Measurements from ENCODE around the gene CXCL10.
"Not testable (repeated sequence)": the region's sequence is repeated elsewhere in the genome, so short reads cannot be mapped to it uniquely, and the experiment has no call there.

The CXCL10 gene

DNA sequence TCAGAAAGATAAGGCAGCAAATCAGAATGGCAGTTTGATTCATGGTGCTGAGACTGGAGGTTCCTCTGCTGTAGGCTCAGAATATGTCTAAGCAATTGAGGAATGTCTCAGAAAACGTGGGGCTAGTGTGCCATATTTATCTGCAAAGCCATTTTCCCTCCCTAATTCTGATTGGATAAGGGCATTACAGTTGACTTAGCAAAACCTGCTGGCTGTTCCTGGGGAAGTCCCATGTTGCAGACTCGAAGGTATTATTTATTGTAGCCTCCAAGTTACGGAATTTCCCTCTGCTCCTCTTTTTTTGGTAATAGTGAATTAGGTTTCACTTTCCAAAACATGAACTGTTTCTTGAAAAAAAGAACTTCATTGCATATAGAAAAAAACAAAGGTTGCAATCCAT lies at the start of gene CXCL10:
CXCL10 (minus strand) TSS at position 109 of the 400 bp plus-strand sequence; CDS start at position 43, 66 bp downstream.
- DNase-seq, result peak; percentile 97

DNA sequence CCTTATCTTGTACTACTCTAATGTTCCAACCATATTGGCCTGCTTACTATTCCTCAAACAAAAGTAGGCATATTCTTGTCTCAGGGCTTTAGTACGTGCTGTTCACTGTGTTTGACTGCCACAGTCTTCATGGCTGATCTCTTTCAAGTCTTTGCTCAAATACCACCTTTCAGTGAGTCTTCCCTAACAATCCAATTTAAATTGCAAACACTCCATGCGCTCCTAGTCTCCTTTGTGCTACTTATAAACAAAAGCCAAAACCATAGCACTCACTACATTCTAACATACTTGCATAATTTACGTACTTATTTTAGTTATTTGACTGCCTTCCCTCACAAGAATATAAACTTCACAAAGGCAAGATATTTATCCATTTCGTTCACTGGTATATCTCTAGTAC lies 49.5 kb upstream of the CXCL10 start:
- DNase-seq, result no peak

DNA sequence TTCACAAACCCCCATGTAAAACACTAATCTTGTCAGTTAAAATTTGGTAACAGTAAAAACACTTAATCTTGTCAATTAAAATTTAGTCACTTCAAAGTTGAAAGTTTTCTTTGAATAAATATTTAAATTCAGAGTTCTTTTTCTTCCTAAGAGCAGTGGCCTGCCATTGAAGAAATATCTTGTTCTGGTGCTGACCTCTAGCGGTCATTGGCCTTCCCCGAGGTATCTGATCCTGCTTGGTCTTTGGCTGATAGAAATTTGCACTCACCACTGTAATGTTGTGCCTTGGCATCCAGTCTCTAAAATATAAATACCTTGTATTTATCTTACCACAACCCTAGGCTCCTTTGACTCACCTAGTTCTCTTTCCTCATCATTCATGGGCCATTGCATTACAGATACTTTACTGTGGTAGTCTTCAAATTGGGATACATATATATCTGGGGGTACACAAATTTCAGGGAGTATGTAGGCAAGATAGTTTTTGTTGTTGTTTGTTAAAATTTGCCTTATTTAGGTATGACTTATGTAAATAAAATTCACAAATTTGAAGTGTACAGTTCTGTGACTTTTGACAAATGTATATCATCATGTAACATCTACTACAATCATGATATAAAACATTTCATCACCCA lies 44.5 kb upstream of the CXCL10 start:
- DNase-seq, result peak; percentile 86

GRCh38 chr4:76066546-76066945 lies 43.2 kb upstream of the CXCL10 start:
- DNase-seq, result no peak

DNA sequence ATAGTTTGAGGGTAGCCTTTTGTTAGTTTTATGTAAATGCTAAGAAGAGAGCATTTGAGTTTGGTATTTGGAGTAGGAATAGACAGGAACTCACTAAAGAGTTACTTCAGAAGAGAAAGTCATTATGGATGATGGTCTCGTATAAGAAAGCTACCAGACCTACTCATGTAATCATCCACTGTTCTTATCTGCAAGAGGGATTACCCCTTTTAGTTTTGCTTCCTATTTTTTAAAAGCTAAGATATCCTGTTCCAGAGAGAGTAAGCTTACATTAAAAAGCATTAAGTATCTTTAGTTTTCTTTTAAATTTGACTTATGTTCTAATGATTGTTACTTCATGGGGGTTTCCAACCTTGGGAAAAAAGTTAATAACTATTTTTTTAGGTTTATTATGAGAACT lies 38.7 kb upstream of the CXCL10 start:
- DNase-seq, result peak; percentile 88

DNA sequence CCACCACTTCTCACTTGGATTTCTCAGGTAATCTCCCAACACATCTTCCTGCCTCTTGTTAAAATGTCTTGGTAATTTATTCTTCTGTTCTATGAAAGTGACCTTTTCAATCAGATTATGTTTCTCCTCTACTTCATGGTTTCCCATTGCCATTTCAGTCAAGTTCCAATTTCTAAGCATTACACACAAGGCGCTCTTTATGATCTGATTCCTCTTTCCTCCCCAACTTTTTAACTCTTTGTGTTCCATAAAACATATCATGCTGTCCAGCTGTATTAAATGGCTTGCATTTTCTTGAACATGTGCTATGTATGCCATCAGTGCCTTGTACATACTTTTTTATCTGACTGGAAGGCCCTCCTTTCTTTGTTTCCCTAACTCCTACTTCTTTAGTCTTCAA lies 38.1 kb upstream of the CXCL10 start:
- DNase-seq, result no peak

- peak; percentile 53 for DNase-seq
These were observed 37.2 kb upstream of the CXCL10 start for GRCh38 chr4:76060506-76060905.

GRCh38 chr4:76059750-76060149 lies 36.5 kb upstream of the CXCL10 start:
- peak; percentile 90 for DNase-seq

DNA sequence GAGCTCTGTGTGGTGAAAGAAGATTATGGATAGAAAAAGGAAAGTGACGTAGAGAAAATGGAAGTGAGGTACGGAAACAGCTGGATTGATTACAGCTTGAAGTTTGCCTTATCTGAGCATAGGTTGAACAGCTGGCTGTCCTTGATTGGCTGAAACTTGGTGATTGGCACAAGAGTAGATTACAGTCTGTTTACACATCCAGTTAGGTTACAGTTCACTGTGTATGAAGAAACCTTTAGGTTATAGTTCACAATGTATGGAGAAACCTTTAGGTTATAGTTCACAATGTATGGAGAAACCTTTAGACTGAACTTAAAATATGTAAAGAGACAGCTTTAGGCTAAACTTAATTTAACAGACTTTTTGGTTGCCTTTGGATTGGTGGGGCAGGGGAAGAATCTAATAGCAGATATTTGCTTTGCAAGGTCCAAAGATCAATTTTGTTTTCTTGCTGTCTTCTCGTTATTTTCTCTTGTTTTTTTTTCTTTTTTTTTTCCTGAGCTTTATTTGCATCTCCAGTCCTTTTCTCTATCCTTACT lies 35.7 kb upstream of the CXCL10 start:
- DNase-seq, result peak; percentile 57

DNA sequence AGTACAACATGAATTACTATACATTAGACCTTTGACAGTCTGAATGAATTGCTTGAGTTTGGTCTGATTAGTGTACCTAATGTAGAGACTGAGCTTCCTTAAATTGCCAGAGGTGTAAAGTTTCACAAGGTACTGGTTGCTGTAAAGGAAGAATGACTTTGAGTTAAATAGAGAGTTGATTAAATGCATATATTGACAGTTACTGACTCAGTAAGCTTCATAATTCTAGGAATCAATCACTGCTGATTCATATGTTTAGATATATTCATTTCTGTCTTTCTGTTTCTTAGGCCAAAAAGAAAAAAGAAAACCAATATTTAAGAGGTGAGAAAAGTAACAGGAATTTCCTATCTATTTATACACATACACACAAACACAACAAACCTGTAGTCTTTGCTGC lies 35.0 kb upstream of the CXCL10 start:
- no peak for DNase-seq

GRCh38 chr4:76055421-76055820 lies 32.1 kb upstream of the CXCL10 start:
- no peak for DNase-seq

- no peak for DNase-seq
These were observed 31.7 kb upstream of the CXCL10 start for GRCh38 chr4:76055016-76055415.

- no peak for DNase-seq
These were observed 30.4 kb upstream of the CXCL10 start for GRCh38 chr4:76053730-76054129.

DNA sequence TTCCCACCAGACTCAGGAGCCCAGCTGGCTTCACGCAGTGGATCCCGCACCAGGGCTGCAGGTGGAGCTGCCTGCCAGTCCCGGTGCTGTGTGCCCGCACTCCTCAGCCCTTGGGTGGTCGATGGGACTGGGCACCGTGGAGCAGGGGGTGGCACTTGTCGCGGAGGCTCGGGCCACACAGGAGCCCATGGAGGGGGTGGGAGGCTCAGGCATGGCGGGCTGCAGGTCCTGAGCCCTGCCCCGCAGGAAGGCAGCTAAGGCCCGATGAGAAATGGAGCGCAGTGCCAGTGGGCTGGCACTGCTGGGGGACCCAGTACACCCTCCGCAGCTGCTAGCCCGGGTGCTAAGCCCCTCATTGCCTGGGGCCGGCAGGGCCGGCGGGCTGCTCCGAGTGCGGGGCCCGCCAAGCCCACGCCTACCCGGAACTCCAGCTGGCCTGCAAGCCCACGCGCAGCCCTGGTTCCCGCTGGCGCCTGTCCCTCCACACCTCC lies 27.3 kb upstream of the CXCL10 start:
- not testable (repeated sequence) for DNase-seq

GRCh38 chr4:76049860-76050416 lies 26.6 kb upstream of the CXCL10 start:
- not testable (repeated sequence) for DNase-seq

DNA sequence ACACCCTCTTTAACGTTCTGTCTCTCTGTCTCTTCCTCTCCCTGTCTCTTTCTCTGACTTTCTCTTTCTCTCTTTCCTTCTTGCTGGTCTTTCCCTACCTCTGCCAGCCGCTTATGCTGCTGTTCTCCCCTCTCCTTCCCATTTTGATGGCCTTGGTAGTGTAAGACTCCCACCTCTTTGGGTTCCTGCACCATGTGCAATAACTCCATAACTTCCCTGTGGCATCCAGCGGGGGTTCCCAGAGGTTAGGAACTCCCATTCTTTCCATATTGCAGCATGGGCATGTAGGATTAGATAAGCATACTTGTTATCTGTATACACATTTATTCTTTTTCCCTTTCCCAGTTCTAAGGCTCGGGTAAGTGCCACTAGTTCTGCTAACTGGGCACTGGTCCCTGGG lies 21.4 kb upstream of the CXCL10 start:
- not testable (repeated sequence) for DNase-seq

GRCh38 chr4:76043306-76043705 lies 20.0 kb upstream of the CXCL10 start:
- DNase-seq, result not testable (repeated sequence)

GRCh38 chr4:76042241-76042998 lies 19.1 kb upstream of the CXCL10 start:
- DNase-seq, result not testable (repeated sequence)

DNA sequence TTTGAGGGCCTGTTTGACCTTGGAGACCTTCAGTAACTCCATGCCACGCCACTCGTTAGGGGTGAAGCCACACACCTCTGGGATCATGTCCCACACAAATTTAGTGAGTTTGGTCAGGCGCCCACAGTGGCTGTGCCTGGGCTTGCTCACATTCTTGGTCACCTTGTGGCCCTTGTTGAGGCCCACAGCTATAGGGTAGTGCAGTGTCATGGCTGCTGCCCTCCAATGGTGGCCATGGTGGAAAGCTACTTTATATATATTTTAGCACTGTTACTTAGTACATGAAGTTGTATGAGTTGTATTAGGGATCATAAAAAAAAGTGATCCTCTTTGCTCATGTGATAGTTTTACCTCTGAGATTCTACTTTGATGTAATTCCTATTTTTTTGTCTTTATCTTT lies 13.6 kb upstream of the CXCL10 start:
- no peak for DNase-seq

DNA sequence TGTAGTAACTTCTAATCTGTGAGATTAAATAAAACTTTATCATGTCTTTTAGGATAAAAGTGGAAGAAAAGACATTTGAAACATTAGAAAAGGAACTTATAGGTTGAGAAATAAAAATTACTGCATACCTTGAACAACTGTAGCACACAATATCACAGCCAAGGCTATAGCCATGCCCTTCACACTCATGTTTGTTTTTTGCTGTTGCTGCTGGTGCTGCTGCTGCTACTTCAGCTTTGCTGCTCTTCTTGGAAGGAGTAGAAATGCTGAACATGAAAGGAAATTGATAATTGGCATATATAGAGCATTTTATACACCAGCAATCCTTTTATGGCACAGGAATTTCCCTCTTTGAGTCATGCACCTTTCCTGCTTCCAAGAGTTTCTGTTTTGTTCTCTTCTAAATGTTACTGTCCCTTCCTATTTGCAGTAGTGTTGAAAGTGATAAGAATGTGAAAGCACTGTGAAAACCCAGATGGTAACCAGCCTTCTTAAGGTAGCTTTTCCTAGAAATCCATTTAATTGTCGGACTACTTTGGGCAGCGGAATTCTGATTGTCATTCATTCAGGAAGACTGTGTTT lies 12.6 kb upstream of the CXCL10 start, which contains the start of gene CXCL11:
CXCL11 (minus strand) TSS at position 272 of the 582 bp plus-strand sequence; CDS start at position 189, 83 bp downstream.
- peak; percentile 84 for DNase-seq

GRCh38 chr4:76035141-76035540 lies 11.8 kb upstream of the CXCL10 start:
- peak; percentile 96 for DNase-seq

GRCh38 chr4:76029300-76029699 lies 6.0 kb upstream of the CXCL10 start:
- peak; percentile 93 for DNase-seq

- peak; percentile 95 for DNase-seq
These were observed 5.1 kb upstream of the CXCL10 start for GRCh38 chr4:76028350-76028765.

Data from inflammatory macrophage treated with lipopolysaccharide for 4 hours (primary cell).